ENCODE results near the gene CHAF1A. TPM values are rescaled to one million over a fixed set of nuclear protein-coding genes. Genes with fewer than 3 reads are reported as not detected.
A peak's percentile ranks its signal among the peaks of the same experiment; 100 is the strongest.

The CHAF1A gene
- total RNA-seq, 1 donor from 2014 or later, result 103 TPM

GRCh38 chr19:4399812-4400134 is 2.7 kb upstream of the CHAF1A start:
- Mint-ChIP-seq H3K27ac (peak overlapping the region; percentile 96), H3K27me3 (no peaks in the 10 kb centered on the region), H3K4me3 (peak overlapping the region; percentile 98), H3K9me3 (no peaks in the 10 kb centered on the region), H3K4me1 (peaks cover 54% of the 10 kb centered on the region), H3K36me3 (ENCODE audit: low read depth) (peaks cover 41% of the 10 kb centered on the region)
- intact Hi-C loops (cut with micrococcal nuclease), result loop anchor here (1.0 to 5.0 kb wide), 3 partner anchors 30 to 132 kb away; partner anchors contain the start of gene HDGFL2
- no peak for DNase-seq

- DNase-seq, result peak; percentile 97
- Mint-ChIP-seq H3K9me3 (no peaks in the 10 kb centered on the region), H3K4me3 (peak within 1 kb of the TSS; percentile 98), H3K4me1 (peaks cover 53% of the 10 kb centered on the region), H3K27ac (peak within 1 kb of the TSS; percentile 96), H3K27me3 (no peaks in the 10 kb centered on the region), H3K36me3 (ENCODE audit: low read depth) (peaks cover 38% of the 10 kb centered on the region)
- intact Hi-C loops (cut with micrococcal nuclease), result loop anchor here (1.0 to 5.0 kb wide), 3 partner anchors 31 to 133 kb away; partner anchors contain the start of gene HDGFL2
Measured at GRCh38 chr19:4400135-4400936, 2.1 kb upstream of the CHAF1A start, which contains the start of gene SH3GL1. SH3GL1 (minus strand) TSS chr19:4400547; CDS start chr19:4400368, 179 bp downstream.

- Mint-ChIP-seq H3K4me3 (peak overlapping the region; percentile 98), H3K36me3 (ENCODE audit: low read depth) (peaks cover 36% of the 10 kb centered on the region), H3K4me1 (peaks cover 50% of the 10 kb centered on the region), H3K27me3 (no peaks in the 10 kb centered on the region), H3K27ac (peak overlapping the region; percentile 94), H3K9me3 (no peaks in the 10 kb centered on the region)
- intact Hi-C loops (cut with micrococcal nuclease), result loop anchor here (1.0 to 5.0 kb wide), 4 partner anchors 56 to 154 kb away; partner anchors contain the start of genes HDGFL2, UBXN6 and YJU2
- peak; percentile 59 for DNase-seq
Measured at GRCh38 chr19:4401769-4402170, 670 bp upstream of the CHAF1A start.

- H3K27ac Mint-ChIP-seq, result peak overlapping the region; percentile 91
- DNase-seq, result peak; percentile 67
- H3K4me1 Mint-ChIP-seq, result peaks cover 42% of the 10 kb centered on the region
- peaks cover 34% of the 10 kb centered on the region for H3K36me3 Mint-ChIP-seq (ENCODE audit: low read depth)
- peak overlapping the region; percentile 98 for H3K4me3 Mint-ChIP-seq
- no peaks in the 10 kb centered on the region for H3K9me3 Mint-ChIP-seq
- intact Hi-C loops (cut with micrococcal nuclease), result loop anchor here (5.0 kb wide), 1 partner anchor 69 kb away; the partner anchor contains the start of gene HDGFL2
- no peaks in the 10 kb centered on the region for H3K27me3 Mint-ChIP-seq
Measured at GRCh38 chr19:4403005-4403761, 743 bp downstream of the CHAF1A start.

- Mint-ChIP-seq H3K27me3 (no peaks in the 10 kb centered on the region), H3K9me3 (no peaks in the 10 kb centered on the region), H3K4me3 (no peak overlapping the region), H3K4me1 (peaks cover 31% of the 10 kb centered on the region), H3K36me3 (ENCODE audit: low read depth) (peaks cover 41% of the 10 kb centered on the region), H3K27ac (no peak overlapping the region)
- intact Hi-C loops (cut with micrococcal nuclease), result no loop called here
- DNase-seq, result no peak
Measured at GRCh38 chr19:4405977-4406376, 3.5 kb downstream of the CHAF1A start.

GRCh38 chr19:4406626-4407025 is 4.2 kb downstream of the CHAF1A start:
- no peak overlapping the region for H3K27ac Mint-ChIP-seq
- intact Hi-C loops (cut with micrococcal nuclease), result no loop called here
- no peaks in the 10 kb centered on the region for H3K9me3 Mint-ChIP-seq
- peaks cover 41% of the 10 kb centered on the region for H3K36me3 Mint-ChIP-seq (ENCODE audit: low read depth)
- peaks cover 25% of the 10 kb centered on the region for H3K4me1 Mint-ChIP-seq
- H3K27me3 Mint-ChIP-seq, result no peaks in the 10 kb centered on the region
- H3K4me3 Mint-ChIP-seq, result no peak overlapping the region
- no peak for DNase-seq

GRCh38 chr19:4409123-4409933 is 6.9 kb downstream of the CHAF1A start:
- no peak for DNase-seq
- intact Hi-C loops (cut with micrococcal nuclease), result no loop called here
- H3K4me3 Mint-ChIP-seq, result no peak overlapping the region
- H3K27me3 Mint-ChIP-seq, result no peaks in the 10 kb centered on the region
- H3K9me3 Mint-ChIP-seq, result no peaks in the 10 kb centered on the region
- no peak overlapping the region for H3K27ac Mint-ChIP-seq
- peaks cover 50% of the 10 kb centered on the region for H3K36me3 Mint-ChIP-seq (ENCODE audit: low read depth)
- H3K4me1 Mint-ChIP-seq, result peaks cover 12% of the 10 kb centered on the region

GRCh38 chr19:4413588-4413987 is 11.1 kb downstream of the CHAF1A start:
- no peak overlapping the region for H3K27ac Mint-ChIP-seq
- no peak overlapping the region for H3K4me3 Mint-ChIP-seq
- peaks cover 3% of the 10 kb centered on the region for H3K4me1 Mint-ChIP-seq
- DNase-seq, result no peak
- no peaks in the 10 kb centered on the region for H3K27me3 Mint-ChIP-seq
- no peaks in the 10 kb centered on the region for H3K9me3 Mint-ChIP-seq
- intact Hi-C loops (cut with micrococcal nuclease), result no loop called here
- peaks cover 42% of the 10 kb centered on the region for H3K36me3 Mint-ChIP-seq (ENCODE audit: low read depth)

GRCh38 chr19:4414144-4414799 is 11.8 kb downstream of the CHAF1A start:
- no peaks in the 10 kb centered on the region for H3K27me3 Mint-ChIP-seq
- peaks cover 3% of the 10 kb centered on the region for H3K4me1 Mint-ChIP-seq
- no peak for DNase-seq
- no peak overlapping the region for H3K4me3 Mint-ChIP-seq
- no peak overlapping the region for H3K27ac Mint-ChIP-seq
- intact Hi-C loops (cut with micrococcal nuclease), result no loop called here
- peaks cover 36% of the 10 kb centered on the region for H3K36me3 Mint-ChIP-seq (ENCODE audit: low read depth)
- H3K9me3 Mint-ChIP-seq, result no peaks in the 10 kb centered on the region

GRCh38 chr19:4414800-4415321 is 12.4 kb downstream of the CHAF1A start:
- H3K36me3 Mint-ChIP-seq (ENCODE audit: low read depth), result peaks cover 34% of the 10 kb centered on the region
- no peaks in the 10 kb centered on the region for H3K9me3 Mint-ChIP-seq
- H3K27ac Mint-ChIP-seq, result no peak overlapping the region
- H3K27me3 Mint-ChIP-seq, result no peaks in the 10 kb centered on the region
- H3K4me3 Mint-ChIP-seq, result no peak overlapping the region
- H3K4me1 Mint-ChIP-seq, result peaks cover 3% of the 10 kb centered on the region
- no peak for DNase-seq
- intact Hi-C loops (cut with micrococcal nuclease), result no loop called here

- Mint-ChIP-seq H3K27me3 (no peaks in the 10 kb centered on the region), H3K4me3 (no peak overlapping the region), H3K4me1 (peaks cover 3% of the 10 kb centered on the region), H3K9me3 (no peaks in the 10 kb centered on the region), H3K36me3 (ENCODE audit: low read depth) (peaks cover 33% of the 10 kb centered on the region), H3K27ac (no peak overlapping the region)
- DNase-seq, result no peak
- intact Hi-C loops (cut with micrococcal nuclease), result no loop called here
Measured at GRCh38 chr19:4415352-4415751, 12.9 kb downstream of the CHAF1A start.

GRCh38 chr19:4416268-4416667 is 13.8 kb downstream of the CHAF1A start:
- no peaks in the 10 kb centered on the region for H3K9me3 Mint-ChIP-seq
- no peaks in the 10 kb centered on the region for H3K27me3 Mint-ChIP-seq
- H3K36me3 Mint-ChIP-seq (ENCODE audit: low read depth), result peaks cover 33% of the 10 kb centered on the region
- H3K4me3 Mint-ChIP-seq, result no peak overlapping the region
- no peak for DNase-seq
- intact Hi-C loops (cut with micrococcal nuclease), result no loop called here
- H3K27ac Mint-ChIP-seq, result no peak overlapping the region
- peaks cover 3% of the 10 kb centered on the region for H3K4me1 Mint-ChIP-seq

Data from activated CD4-positive, alpha-beta T cell treated with anti-CD3 and anti-CD28 coated beads, Interleukin-2, amount 10 ng/mL, durations not matched to agents 24 days and 14 days (primary cell).